HG03521 (cell line): ENCODE results near the gene OR56B1.

Experiments used
- ATAC-seq: cut with Tn5 transposase; IDR thresholded peaks from one replicate; pipeline ENCODE4 v1.9.1; 2021; ENCODE audit warnings: mild to moderate bottlenecking, moderate library complexity; ENCODE audit not compliant: unreplicated experiment

Gene OR56B1

GRCh38 chr11:5726351-5726750 is 9.9 kb upstream of the OR56B1 start:
- ATAC-seq, result no peak

GRCh38 chr11:5727691-5728090 is 8.6 kb upstream of the OR56B1 start:
- no peak for ATAC-seq

- no peak for ATAC-seq
Observed at GRCh38 chr11:5737091-5737490, 843 bp downstream of the OR56B1 start.

GRCh38 chr11:5737670-5738392 is 1.6 kb downstream of the OR56B1 start:
- no peak for ATAC-seq

- ATAC-seq, result no peak
Observed at GRCh38 chr11:5738431-5738830, 2.2 kb downstream of the OR56B1 start.

GRCh38 chr11:5746614-5747013 is 10.4 kb downstream of the OR56B1 start:
- ATAC-seq, result no peak

GRCh38 chr11:5749836-5750235 is 13.6 kb downstream of the OR56B1 start:
- no peak for ATAC-seq

- ATAC-seq, result no peak
Observed at GRCh38 chr11:5753943-5754342, 17.7 kb downstream of the OR56B1 start, which contains the start of gene OR52N4. TSS of gene OR52N4 (plus strand) at chr11:5754243. CDS start at chr11:5754741, 498 bp downstream.

- no peak for ATAC-seq
Observed at GRCh38 chr11:5767056-5767455, 30.8 kb downstream of the OR56B1 start.

- no peak for ATAC-seq
Observed at GRCh38 chr11:5783255-5783654, 47.0 kb downstream of the OR56B1 start, which contains the start of gene OR52N5. TSS of gene OR52N5 (minus strand) at chr11:5783355. CDS start at chr11:5778634, 4,721 bp downstream.
